B cell (primary cell): ENCODE results near the gene EXOC3L1. TPM values are rescaled to one million over a fixed set of nuclear protein-coding genes. Genes with fewer than 3 reads are reported as not detected.

Experiments
- ATAC-seq: fragments of 200-7000 bp; cut with Tn5 transposase; one replicate; pipeline ENCODE4 v1.10.0; 2021; ENCODE audit warnings: low read depth, mild to moderate bottlenecking, moderate number of reproducible peaks, moderate library complexity
- CTCF ChIA-PET: fragments of 350-600 bp; sonication (Branson Sonifier 250); formaldehyde crosslinking; loops from one replicate; lab custom pipeline; 2021; ENCODE audit warnings: antibody characterized with exemption, inconsistent platforms; lab: Charles Lee
- POLR2A ChIA-PET: fragments of 350-600 bp; sonication (Branson Sonifier 250); formaldehyde crosslinking; loops from one replicate; lab custom pipeline; 2021; ENCODE audit warnings: antibody characterized with exemption; lab: Charles Lee
- DNase-seq: peaks from one replicate; pipeline ENCODE4 v3.0.0; 2013
- H2AFZ ChIP-seq: 2 replicates; pipeline ENCODE4 v1.6.1; 2012; ENCODE audit warnings: mild to moderate bottlenecking, low read depth, low read length; ENCODE audit not compliant: insufficient read depth, poor library complexity, severe bottlenecking
- H3K27ac ChIP-seq, 2 donors: 1 replicate in 1 of 2; 2 replicates in 1 of 2; pipeline ENCODE4 v1.5.1; 2012 to 2013; ENCODE audit warnings: low read length in 2 of 2, mild to moderate bottlenecking in 2 of 2, moderate library complexity in 1 of 2
- H3K27me3 ChIP-seq, 4 experiments: fragments of 200-600 bp in 1 of 4; sonication (generic) in 1 of 4; replicated peaks in 1 of 4; 1 replicate in 2 of 4; 2 replicates in 2 of 4; pipeline versions ENCODE4 v1.6.1 to v1.7.0; 2013 to 2016; ENCODE audit warnings: low read length in 3 of 4, mild to moderate bottlenecking in 2 of 4, mixed read lengths in 1 of 4, moderate library complexity in 1 of 4; ENCODE audit not compliant: insufficient read depth in 4 of 4, control insufficient read depth in 3 of 4; ENCODE audit errors: control extremely low read depth in 1 of 4
- H3K36me3 ChIP-seq, 2 experiments: replicated peaks in 1 of 2; 1 replicate in 1 of 2; 2 replicates in 1 of 2; pipeline versions ENCODE4 v1.6.1 to v1.7.1; 2013; ENCODE audit warnings: low read length in 1 of 2; ENCODE audit not compliant: insufficient read depth in 2 of 2, control insufficient read depth in 1 of 2; ENCODE audit errors: control extremely low read depth in 1 of 2, extremely low read depth in 1 of 2
- H3K4me1 ChIP-seq, 2 donors: fragments of 200-600 bp in 1 of 2; sonication (generic) in 1 of 2; 1 replicate in 1 of 2; 2 replicates in 1 of 2; pipeline versions ENCODE4 v1.5.1 to v1.6.1; 2013 to 2017; ENCODE audit warnings: low read length in 2 of 2; ENCODE audit not compliant: control insufficient read depth in 2 of 2, insufficient read depth in 2 of 2
- H3K4me2 ChIP-seq: replicated peaks from 2 replicates; pipeline ENCODE3; 2012; ENCODE audit warnings: mild to moderate bottlenecking, low read depth, low read length; ENCODE audit not compliant: poor library complexity, severe bottlenecking
- H3K4me3 ChIP-seq, 5 experiments: fragments of 200-600 bp in 1 of 5; sonication (generic) in 1 of 5; 1 replicate in 3 of 5; 2 replicates in 2 of 5; pipeline versions ENCODE4 v1.5.1 to v1.7.0; 2011 to 2016; ENCODE audit warnings: low read length in 4 of 5, mild to moderate bottlenecking in 4 of 5, low read depth in 2 of 5, control low read depth in 1 of 5, moderate library complexity in 1 of 5; ENCODE audit not compliant: insufficient read depth in 1 of 5; ENCODE audit errors: control extremely low read depth in 1 of 5, extremely low read depth in 1 of 5
- H3K79me2 ChIP-seq: fragments of 200-600 bp; sonication (generic); one replicate; pipeline ENCODE4 v1.6.0; 2016; ENCODE audit warnings: low read length; ENCODE audit not compliant: control insufficient read depth, insufficient read depth
- H3K9ac ChIP-seq: fragments of 200-600 bp; sonication (generic); 2 replicates; pipeline ENCODE4 v1.6.1; 2017; ENCODE audit warnings: mild to moderate bottlenecking, low read length, moderate library complexity
- H3K9me3 ChIP-seq, 3 donors: one replicate each; pipeline versions ENCODE4 v1.6.1 to v1.7.1; 2013; ENCODE audit warnings: low read length in 2 of 3; ENCODE audit not compliant: control insufficient read depth in 2 of 3, insufficient read depth in 1 of 3; ENCODE audit errors: control extremely low read depth in 1 of 3
- H4K20me1 ChIP-seq: 2 replicates; pipeline ENCODE4 v1.6.0; 2012; ENCODE audit warnings: mild to moderate bottlenecking, low read length; ENCODE audit not compliant: insufficient read depth, control insufficient read depth, poor library complexity, severe bottlenecking
- H3K27ac Mint-ChIP-seq: one replicate; pipeline ENCODE4 v1.8.0; 2021; ENCODE audit warnings: mixed read lengths
- H3K27me3 Mint-ChIP-seq: one replicate; pipeline ENCODE4 v1.8.0; 2021; ENCODE audit warnings: mixed read lengths
- H3K4me1 Mint-ChIP-seq: one replicate; pipeline ENCODE4 v1.8.0; 2021; ENCODE audit warnings: mixed read lengths
- H3K4me3 Mint-ChIP-seq: one replicate; pipeline ENCODE4 v1.8.0; 2021; ENCODE audit warnings: mixed read lengths
- H3K9me3 Mint-ChIP-seq: one replicate; pipeline ENCODE4 v1.8.0; 2022; ENCODE audit warnings: mixed read lengths; ENCODE audit not compliant: insufficient read depth
- CTCF ChIP-seq: fragments of 200-600 bp; IDR thresholded peaks from one replicate; pipeline ENCODE4 v1.8.0; 2022; ENCODE audit warnings: antibody characterized with exemption, mild to moderate bottlenecking
- EZH2 ChIP-seq: IDR thresholded peaks from 2 replicates; pipeline ENCODE4 v1.6.1; 2012; ENCODE audit warnings: borderline replicate concordance, low read depth, mild to moderate bottlenecking, moderate library complexity, low read length; ENCODE audit not compliant: insufficient read depth, poor library complexity, severe bottlenecking
- WGBS: methylation state at CpG from one replicate; pipeline ENCODE4 v1.1.5; 2013; ENCODE audit warnings: missing lambda C conversion rate; ENCODE audit not compliant: insufficient coverage; 5-methylcytosine and 5-hydroxymethylcytosine counted together
- intact Hi-C: fragments of 100-400 bp; cut with micrococcal nuclease; formaldehyde crosslinking; loops from one replicate; pipeline ENCODE4 v1.10.0; 2022
- polyA plus RNA-seq: library from polyadenylated mRNA; depleted of rRNA; stranded (reverse); fragments of >200 nt; gene quantifications from 2 replicates; pipeline ENCODE4 v1.2.3, GENCODE V29; 2012
- total RNA-seq, 2 donors: library from RNA; stranded (reverse); fragments of 120-200 nt in 1 of 2; gene quantifications; 1 replicate in 1 of 2; 2 replicates in 1 of 2; pipeline versions ENCODE4 v1.2.3 to v1.2.4, GENCODE V29; 2013 to 2022

EXOC3L1 gene
- total and polyA plus RNA-seq, 2 donors (not counting 1 experiment from before 2014, with no cell fraction given), result not detected

GRCh38 chr16:67197704-67198103, 7.8 kb upstream of the EXOC3L1 start:
- Mint-ChIP-seq H3K27me3 (no peaks in the 10 kb centered on the region), H3K4me3 (no peak overlapping the region), H3K4me1 (peaks cover 29% of the 10 kb centered on the region), H3K9me3 (no peaks in the 10 kb centered on the region), H3K27ac (no peak overlapping the region)
- no peaks in the 10 kb centered on the region for H3K9me3 ChIP-seq
- TF ChIP-seq CTCF (no peak), EZH2 (no peak)
- no peak overlapping the region for H3K4me3 ChIP-seq
- H2AFZ ChIP-seq, result no peak overlapping the region
- H3K4me2 ChIP-seq, result no peak overlapping the region
- H3K79me2 ChIP-seq, result peaks cover 28% of the 10 kb centered on the region
- peaks cover 47% of the 10 kb centered on the region for H4K20me1 ChIP-seq
- intact Hi-C loops, result no loop called here
- H3K27me3 ChIP-seq, result no peaks in the 10 kb centered on the region
- ATAC-seq, result no peak
- ChIA-PET CTCF (interaction anchor here (0.7 to 1.2 kb wide), 7 partner anchors 10 to 245 kb away, joined by 3 to 4 read pairs (median 3); no protein-coding TSS in a partner anchor), POLR2A (interaction anchor here (0.6 kb wide), 1 partner anchor 20 kb away, joined by 3 read pairs; no protein-coding TSS in a partner anchor)
- no peak overlapping the region for H3K9ac ChIP-seq
- no peak overlapping the region for H3K27ac ChIP-seq
- peaks cover 0 to 65% of the 10 kb centered on the region in 2 experiments for H3K36me3 ChIP-seq
- WGBS, result 90% methylated on average over 6 of the region's 6 CpGs
- H3K4me1 ChIP-seq, result peaks cover 12 to 16% of the 10 kb centered on the region in 2 donors
- no peak for DNase-seq

GRCh38 chr16:67196881-67197280, 6.9 kb upstream of the EXOC3L1 start:
- ChIA-PET POLR2A (no interaction called here), CTCF (interaction anchor here (0.6 to 1.2 kb wide), 2 partner anchors 244 to 1649 kb away, joined by 4 to 5 read pairs; no protein-coding TSS in a partner anchor)
- no peaks in the 10 kb centered on the region for H3K9me3 Mint-ChIP-seq
- intact Hi-C loops, result no loop called here
- no peaks in the 10 kb centered on the region for H3K27me3 ChIP-seq
- TF ChIP-seq EZH2 (no peak), CTCF (no peak)
- H3K27me3 Mint-ChIP-seq, result no peaks in the 10 kb centered on the region
- ATAC-seq, result no peak
- H3K36me3 ChIP-seq, result peaks cover 0 to 59% of the 10 kb centered on the region in 2 experiments
- no peak overlapping the region for H3K27ac ChIP-seq
- peaks cover 33% of the 10 kb centered on the region for H3K4me1 Mint-ChIP-seq
- no peak overlapping the region for H3K9ac ChIP-seq
- no peak overlapping the region for H3K4me3 ChIP-seq
- H4K20me1 ChIP-seq, result peaks cover 54% of the 10 kb centered on the region
- H3K27ac Mint-ChIP-seq, result no peak overlapping the region
- peaks cover 0 to 5% (median 0%) of the 10 kb centered on the region in 3 donors for H3K9me3 ChIP-seq
- H3K79me2 ChIP-seq, result peaks cover 37% of the 10 kb centered on the region
- no peak overlapping the region for H3K4me2 ChIP-seq
- DNase-seq, result no peak
- H3K4me3 Mint-ChIP-seq, result no peak overlapping the region
- WGBS, result 100% methylated on average over 1 of the region's 1 CpG
- no peak overlapping the region for H2AFZ ChIP-seq
- H3K4me1 ChIP-seq, result peaks cover 16 to 21% of the 10 kb centered on the region in 2 donors
